Measurements from ENCODE around the gene MRPL4. TPM values are rescaled to one million over a fixed set of nuclear protein-coding genes. Genes with fewer than 3 reads are reported as not detected.
A peak's percentile ranks its signal among the peaks of the same experiment; 100 is the strongest.

MRPL4 gene
- total and polyA plus RNA-seq, 2 of the 13 experiments (the other 11 are each of a cell fraction or from before 2014, with no cell fraction given) = 40.6 to 42.5 TPM

GRCh38 chr19:10251792-10252694, at the start of gene MRPL4 (continued):
- TF ChIP-seq ZBTB44 (CRISPR knock-in tag; IDR thresholded peaks at IDR 0.05) (no peak), HDAC1 (CRISPR knock-in tag; IDR thresholded peaks at IDR 0.05) (peak; percentile 99), ZNF782 (CRISPR knock-in tag; IDR thresholded peaks at IDR 0.05; ENCODE audit: borderline replicate concordance) (peak; percentile 71; the same call in 1 of the 2 replicates), ZNF614 (CRISPR knock-in tag; IDR thresholded peaks at IDR 0.05; ENCODE audit: borderline replicate concordance) (peak; percentile 14; the same call in 1 of the 2 replicates), ZHX1 (CRISPR knock-in tag; IDR thresholded peaks at IDR 0.05; ENCODE audit: low read depth) (peak; percentile 94), ZNF441 (CRISPR knock-in tag; IDR thresholded peaks at IDR 0.05; ENCODE audit: borderline replicate concordance) (peak; percentile 77; the same call in 1 of the 2 replicates), ZBTB4 (CRISPR knock-in tag; IDR thresholded peaks at IDR 0.05; ENCODE audit: borderline replicate concordance) (peak; percentile 30; the same call in 1 of the 2 replicates), GABPB1 (CRISPR knock-in tag; IDR thresholded peaks at IDR 0.05) (peak; percentile 93), SAP130 (CRISPR knock-in tag; IDR thresholded peaks at IDR 0.05; ENCODE audit: low read depth) (peak; percentile 98), MED13 (CRISPR knock-in tag; IDR thresholded peaks at IDR 0.05) (peak; percentile 83), ELF4 (CRISPR knock-in tag; IDR thresholded peaks at IDR 0.05; ENCODE audit: borderline replicate concordance) (no peak), HHEX (CRISPR knock-in tag; IDR thresholded peaks at IDR 0.05) (no peak), ZNF232 (CRISPR knock-in tag; IDR thresholded peaks at IDR 0.05; ENCODE audit: borderline replicate concordance) (peak; percentile 67; the same call in 1 of the 2 replicates), ZBTB21 (CRISPR knock-in tag; IDR thresholded peaks at IDR 0.05) (no peak), MXI1 (IDR thresholded peaks at IDR 0.05; ENCODE audit: borderline replicate concordance, low read depth, low read length) (peak; percentile 95), MTA3 (CRISPR knock-in tag; IDR thresholded peaks at IDR 0.05) (no peak), SIX1 (CRISPR knock-in tag; IDR thresholded peaks at IDR 0.05; ENCODE audit: borderline replicate concordance) (no peak), TOPORS (CRISPR knock-in tag; IDR thresholded peaks at IDR 0.05) (peak; percentile 74), GATAD1 (CRISPR knock-in tag; IDR thresholded peaks at IDR 0.05) (peak; percentile 99), BCL6 (CRISPR knock-in tag; IDR thresholded peaks at IDR 0.05) (0 out of 2 replicates have a peak, but pooled peaks have one; percentile 38), PHF8 (CRISPR knock-in tag; IDR thresholded peaks at IDR 0.05) (peak; percentile 99), HDAC2 (CRISPR knock-in tag; IDR thresholded peaks at IDR 0.05) (peak; percentile 71), ZNF350 (CRISPR knock-in tag; IDR thresholded peaks at IDR 0.05; ENCODE audit: borderline replicate concordance, low read depth) (peak; percentile 70)

All from HepG2 (cell line).